Measurements from ENCODE around the gene MYLK.

Gene MYLK

DNA sequence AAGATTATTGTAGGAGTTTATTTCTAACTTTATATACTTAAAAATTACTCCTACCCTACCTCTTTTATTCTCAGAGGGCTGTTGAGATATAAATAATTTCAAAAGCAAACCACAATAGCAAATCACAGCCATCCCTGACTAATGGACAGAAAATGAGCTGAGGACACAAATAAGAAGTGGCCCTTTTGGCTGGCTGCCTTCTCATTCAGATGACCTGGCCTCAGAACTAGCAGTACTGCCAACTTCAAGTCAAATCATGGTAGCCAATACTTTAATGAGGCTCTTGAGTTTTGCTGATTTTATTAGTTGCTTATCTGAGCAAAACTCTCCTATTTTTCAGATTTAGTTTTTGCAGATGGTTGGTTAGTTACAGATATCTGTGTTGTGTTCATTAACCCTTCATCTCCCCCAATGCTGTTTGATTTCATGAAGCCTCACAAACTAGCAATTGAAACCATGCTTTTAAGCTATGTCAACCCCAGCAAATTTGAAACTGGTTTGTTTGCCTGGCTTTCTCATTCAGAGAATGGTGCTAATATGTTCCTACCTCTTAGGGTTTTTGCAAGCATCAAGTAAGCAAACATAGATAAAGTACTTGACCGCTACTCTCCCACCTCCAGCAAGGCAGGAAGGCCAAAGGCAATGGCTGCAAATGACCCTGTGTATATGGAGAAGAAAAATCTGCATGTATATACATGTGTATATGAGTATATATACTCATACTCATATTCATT, 225.8 kb downstream of the MYLK start:
- intact Hi-C loops (cut with DNase I), result no loop called here
- DNase-seq, result no peak

DNA sequence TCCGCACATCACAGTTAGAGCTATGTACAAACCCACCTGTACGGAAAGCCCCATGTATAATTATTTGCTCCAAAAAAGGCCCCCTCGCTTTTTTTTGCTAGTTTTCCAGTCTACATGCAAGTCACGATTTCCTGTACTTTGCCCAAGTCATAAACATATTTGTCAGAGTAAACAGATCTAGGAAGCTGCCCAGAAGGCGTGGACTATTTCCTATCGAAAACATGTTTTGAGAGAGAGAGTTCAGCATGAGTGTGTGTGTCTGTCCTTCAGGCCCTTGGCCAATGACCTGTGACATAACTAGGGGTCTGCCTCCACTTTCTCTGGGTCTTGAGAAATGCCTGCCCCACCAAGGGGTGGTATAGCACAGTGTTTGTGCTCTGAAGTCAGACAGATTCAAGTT, 226.6 kb downstream of the MYLK start:
- intact Hi-C loops (cut with DNase I), result no loop called here
- DNase-seq, result no peak

DNA sequence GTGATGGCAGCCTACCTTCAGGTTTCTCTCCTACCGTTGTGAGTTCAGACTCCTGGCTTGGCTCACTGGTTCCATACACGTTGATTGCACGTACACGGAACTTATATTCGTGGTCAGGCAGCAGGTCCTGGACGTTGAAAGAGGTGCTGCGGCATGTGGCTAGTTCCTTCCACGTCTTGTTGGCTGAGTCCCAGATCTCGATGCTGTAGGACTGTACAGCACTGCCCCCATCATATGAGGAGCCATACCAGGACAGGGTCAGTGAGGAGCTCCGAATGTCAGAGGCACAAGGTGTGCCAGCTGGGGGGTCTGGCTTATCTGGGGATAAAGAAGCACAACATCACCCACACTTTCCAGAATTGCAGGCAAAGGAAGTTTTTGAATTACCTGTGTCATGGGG, 227.0 kb downstream of the MYLK start:
- intact Hi-C loops (cut with DNase I), result no loop called here
- DNase-seq, result no peak

- intact Hi-C loops (cut with DNase I), result no loop called here
- no peak for DNase-seq
These were observed 227.4 kb downstream of the MYLK start for GRCh38 chr3:123656691-123657090.

GRCh38 chr3:123656274-123656673, 227.9 kb downstream of the MYLK start:
- DNase-seq, result no peak
- intact Hi-C loops (cut with DNase I), result no loop called here

GRCh38 chr3:123655400-123655799, 228.7 kb downstream of the MYLK start:
- no peak for DNase-seq
- intact Hi-C loops (cut with DNase I), result no loop called here

DNA sequence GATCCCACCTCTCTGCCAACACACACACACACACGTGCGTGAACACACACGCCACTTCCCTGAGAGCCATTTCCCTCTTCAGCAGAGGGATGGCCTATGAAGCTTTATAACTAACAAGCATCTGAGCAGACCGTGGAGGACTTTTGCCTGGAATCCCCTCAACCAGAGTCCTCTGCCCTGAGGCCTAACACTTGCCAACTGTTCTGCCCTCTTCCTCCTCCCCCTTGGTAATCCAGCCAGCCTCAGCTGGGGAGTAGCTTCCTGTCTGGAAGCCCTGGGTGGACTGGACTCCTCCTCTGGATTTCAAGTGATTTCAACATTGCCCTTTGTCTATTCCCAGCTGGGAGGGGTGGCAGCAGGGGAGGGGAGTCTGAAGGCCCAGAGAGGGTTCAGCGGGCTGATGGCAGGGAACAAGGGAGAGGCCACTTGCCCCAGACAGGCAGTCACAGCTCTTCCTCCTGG, 230.9 kb downstream of the MYLK start:
- intact Hi-C loops (cut with DNase I), result loop anchor here (5.0 kb wide), 2 partner anchors 49 to 329 kb away; no protein-coding TSS in a partner anchor
- DNase-seq, result peak in 7 of 10 donors; percentile 14 to 90 (median 36)

GRCh38 chr3:123652342-123652984, 231.7 kb downstream of the MYLK start:
- peak; percentile 63 to 97 (median 84) for DNase-seq
- intact Hi-C loops (cut with DNase I), result loop anchor here (1.0 to 5.0 kb wide), 3 partner anchors 50 to 330 kb away; no protein-coding TSS in a partner anchor

GRCh38 chr3:123651449-123652341, 232.4 kb downstream of the MYLK start:
- no peak for DNase-seq
- intact Hi-C loops (cut with DNase I), result loop anchor here (1.0 to 5.0 kb wide), 3 partner anchors 51 to 331 kb away; no protein-coding TSS in a partner anchor

DNA sequence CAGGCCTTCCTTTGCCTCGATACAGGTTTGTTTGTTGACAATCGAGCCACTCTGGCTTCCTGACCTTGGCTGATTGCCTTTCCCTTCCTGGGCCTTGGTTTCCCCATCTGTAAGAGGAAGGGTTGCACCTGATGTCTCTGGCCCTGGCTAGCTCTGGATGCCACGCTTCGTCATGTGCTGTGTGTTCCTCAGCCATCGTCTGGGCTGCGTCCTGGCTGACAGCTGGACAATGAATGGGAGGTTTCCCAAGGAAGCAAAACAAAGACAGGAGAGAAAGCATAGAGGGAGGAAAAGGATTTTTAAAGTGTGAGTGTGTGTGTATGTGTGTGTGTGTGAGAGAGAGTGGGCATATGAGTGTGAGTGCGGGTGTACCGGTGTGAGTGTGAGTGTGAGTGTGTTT, 234.0 kb downstream of the MYLK start:
- no peak for DNase-seq
- intact Hi-C loops (cut with DNase I), result loop anchor here (5.0 kb wide), 2 partner anchors 52 to 332 kb away; no protein-coding TSS in a partner anchor

- DNase-seq, result peak in 1 of 10 donors; percentile 72
- intact Hi-C loops (cut with DNase I), result no loop called here
These were observed 235.3 kb downstream of the MYLK start for GRCh38 chr3:123648696-123649405.

- intact Hi-C loops (cut with DNase I), result no loop called here
These were observed 239.8 kb downstream of the MYLK start for GRCh38 chr3:123644358-123644757.

GRCh38 chr3:123642957-123643330, 241.2 kb downstream of the MYLK start:
- intact Hi-C loops (cut with DNase I), result no loop called here
- DNase-seq, result no peak

More at GRCh38 chr3:123644358-123644757, 239.8 kb downstream of the MYLK start:
- DNase-seq, result no peak

GRCh38 chr3:123642182-123642956, 241.8 kb downstream of the MYLK start:
- intact Hi-C loops (cut with DNase I), result no loop called here
- DNase-seq, result peak in 8 of 10 donors; percentile 47 to 93 (median 60)

GRCh38 chr3:123641505-123641904, 242.6 kb downstream of the MYLK start:
- no peak for DNase-seq
- intact Hi-C loops (cut with DNase I), result no loop called here

- intact Hi-C loops (cut with DNase I), result no loop called here
- no peak for DNase-seq
These were observed 243.2 kb downstream of the MYLK start for GRCh38 chr3:123640740-123641462.

GRCh38 chr3:123640311-123640710, 243.8 kb downstream of the MYLK start:
- intact Hi-C loops (cut with DNase I), result no loop called here

GRCh38 chr3:123638936-123639689, 245.0 kb downstream of the MYLK start:
- DNase-seq, result peak in 1 of 10 donors; percentile 26
- intact Hi-C loops (cut with DNase I), result no loop called here

More at GRCh38 chr3:123640311-123640710, 243.8 kb downstream of the MYLK start:
- DNase-seq, result peak in 1 of 10 donors; percentile 57

All from posterior cingulate gyrus (tissue), 11 donors.